PC-9 (cell line): Measurements from ENCODE around the gene ZNF486. TPM values are rescaled to one million over a fixed set of nuclear protein-coding genes. Genes with fewer than 3 reads are reported as not detected.
"Not testable (repeated sequence)": the region's sequence is repeated elsewhere in the genome, so short reads cannot be mapped to it uniquely, and the experiment has no call there.

Experiments
- BruUV-seq: library from RNA; stranded (reverse); fragments of 400-500 nt; replicated peaks from 2 replicates; lab custom pipeline; 2021; lab: Mats Ljungman, UMichigan
- CTCF ChIA-PET: fragments of 300-600 bp; sonication (Branson Sonifier 250); formaldehyde crosslinking; loops from one replicate; lab custom pipeline; 2022; ENCODE audit warnings: antibody characterized with exemption; lab: Charles Lee
- POLR2A ChIA-PET: fragments of 300-600 bp; sonication (Branson Sonifier 250); formaldehyde crosslinking; loops from one replicate; lab custom pipeline; 2022; ENCODE audit warnings: antibody characterized with exemption; ENCODE audit not compliant: unreplicated experiment; lab: Charles Lee
- DNase-seq, 2 experiments: peaks; one replicate each; pipeline versions ENCODE4 v3.0.0 to v3.0.0-alpha.2; 2015 to 2022; ENCODE audit warnings: mixed read lengths in 1 of 2
- H2AFZ ChIP-seq: fragments of 200-600 bp; sonication (generic); 2 replicates; pipeline ENCODE4 v1.8.1; 2017; ENCODE audit warnings: antibody characterized with exemption
- H3F3A ChIP-seq: fragments of 200-600 bp; sonication (generic); 2 replicates; pipeline ENCODE4 v1.8.1; 2017; ENCODE audit warnings: antibody characterized with exemption, mild to moderate bottlenecking, low read depth; ENCODE audit not compliant: insufficient read depth
- H3K27ac ChIP-seq: fragments of 200-600 bp; sonication (generic); 2 replicates; pipeline ENCODE4 v1.6.1; 2016; ENCODE audit warnings: mixed run types
- H3K27me3 ChIP-seq: fragments of 200-600 bp; sonication (generic); 2 replicates; pipeline ENCODE4 v1.6.1; 2016; ENCODE audit warnings: low read depth, mixed run types; ENCODE audit not compliant: insufficient read depth
- H3K36me3 ChIP-seq: fragments of 200-600 bp; sonication (generic); 2 replicates; pipeline ENCODE4 v1.6.1; 2016; ENCODE audit warnings: low read depth, mixed run types
- H3K4me1 ChIP-seq: fragments of 200-600 bp; sonication (generic); replicated peaks from 2 replicates; pipeline ENCODE4 v1.6.1; 2016; ENCODE audit warnings: mixed run types; ENCODE audit not compliant: insufficient read depth
- H3K4me2 ChIP-seq: fragments of 200-600 bp; sonication (generic); 2 replicates; pipeline ENCODE4 v1.6.1; 2017; ENCODE audit warnings: mixed run types
- H3K4me3 ChIP-seq: fragments of 200-600 bp; sonication (generic); 2 replicates; pipeline ENCODE4 v1.6.1; 2016; ENCODE audit warnings: mixed run types
- H3K79me2 ChIP-seq: fragments of 200-600 bp; sonication (generic); 2 replicates; pipeline ENCODE4 v1.6.1; 2017; ENCODE audit warnings: low read depth, mixed run types
- H3K9me2 ChIP-seq: fragments of 200-600 bp; sonication (generic); 2 replicates; pipeline ENCODE4 v1.8.1; 2017; ENCODE audit warnings: mild to moderate bottlenecking; ENCODE audit not compliant: insufficient read depth
- H3K9me3 ChIP-seq: fragments of 200-600 bp; sonication (generic); 2 replicates; pipeline ENCODE4 v1.8.1; 2016; ENCODE audit warnings: low read depth; ENCODE audit not compliant: insufficient read depth
- H4K20me1 ChIP-seq: fragments of 200-600 bp; sonication (generic); 2 replicates; pipeline ENCODE4 v1.8.1; 2017; ENCODE audit not compliant: insufficient read depth
- EZH2 ChIP-seq: fragments of 200-600 bp; sonication (generic); IDR thresholded peaks from 2 replicates; pipeline ENCODE4 v1.8.0; 2017; ENCODE audit warnings: antibody characterized with exemption, low read depth
- intact Hi-C: fragments of 100-400 bp; cut with micrococcal nuclease; formaldehyde crosslinking; loops from one replicate; pipeline ENCODE4 v1.10.0; 2022; ENCODE audit not compliant: unreplicated experiment
- total RNA-seq: library from RNA; stranded (reverse); gene quantifications from 2 replicates; pipeline ENCODE4 v1.2.3, GENCODE V29; 2021
- TF ChIP-seq, protein P1 (sequence below): fragments of 200-600 bp; sonication (generic); conservative IDR thresholded peaks from 2 replicates; pipeline ENCODE4 v1.6.1; 2017; ENCODE audit warnings: mixed run types, antibody characterized with exemption, mild to moderate bottlenecking, moderate library complexity

Gene ZNF486
- total RNA-seq, 1 experiment from 2014 or later = 4.8 TPM

GRCh38 chr19:20167651-20168122 is 673 bp downstream of the ZNF486 start:
- Histone ChIP-seq H3K27ac (no peak overlapping the region), H3F3A (no peaks in the 10 kb centered on the region), H3K79me2 (peaks cover 13% of the 10 kb centered on the region; the same call in 1 of the 2 replicates), H3K4me2 (peak overlapping the region; percentile 79), H4K20me1 (no peaks in the 10 kb centered on the region), H3K4me3 (peak overlapping the region; percentile 84), H2AFZ (peak overlapping the region; percentile 91), H3K4me1 (no peaks in the 10 kb centered on the region; the same call in 1 of the 2 replicates), H3K9me3 (peaks cover 18% of the 10 kb centered on the region; the same call in 1 of the 2 replicates), H3K36me3 (peaks cover 22% of the 10 kb centered on the region), H3K27me3 (no peaks in the 10 kb centered on the region), H3K9me2 (no peaks in the 10 kb centered on the region)
- ChIA-PET CTCF (no interaction called here), POLR2A (interaction anchor here (0.5 kb wide), 1 partner anchor 1413 kb away, joined by 3 read pairs; no protein-coding TSS in a partner anchor)
- no TSS peak for BruUV-seq
- TF ChIP-seq, protein P1, sequence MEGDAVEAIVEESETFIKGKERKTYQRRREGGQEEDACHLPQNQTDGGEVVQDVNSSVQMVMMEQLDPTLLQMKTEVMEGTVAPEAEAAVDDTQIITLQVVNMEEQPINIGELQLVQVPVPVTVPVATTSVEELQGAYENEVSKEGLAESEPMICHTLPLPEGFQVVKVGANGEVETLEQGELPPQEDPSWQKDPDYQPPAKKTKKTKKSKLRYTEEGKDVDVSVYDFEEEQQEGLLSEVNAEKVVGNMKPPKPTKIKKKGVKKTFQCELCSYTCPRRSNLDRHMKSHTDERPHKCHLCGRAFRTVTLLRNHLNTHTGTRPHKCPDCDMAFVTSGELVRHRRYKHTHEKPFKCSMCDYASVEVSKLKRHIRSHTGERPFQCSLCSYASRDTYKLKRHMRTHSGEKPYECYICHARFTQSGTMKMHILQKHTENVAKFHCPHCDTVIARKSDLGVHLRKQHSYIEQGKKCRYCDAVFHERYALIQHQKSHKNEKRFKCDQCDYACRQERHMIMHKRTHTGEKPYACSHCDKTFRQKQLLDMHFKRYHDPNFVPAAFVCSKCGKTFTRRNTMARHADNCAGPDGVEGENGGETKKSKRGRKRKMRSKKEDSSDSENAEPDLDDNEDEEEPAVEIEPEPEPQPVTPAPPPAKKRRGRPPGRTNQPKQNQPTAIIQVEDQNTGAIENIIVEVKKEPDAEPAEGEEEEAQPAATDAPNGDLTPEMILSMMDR = no peak
- no peak for TF ChIP-seq EZH2
- intact Hi-C loops = no loop called here
- no peak for DNase-seq

- TF ChIP-seq, protein P1 = no peak
- TF ChIP-seq EZH2 = no peak
- DNase-seq = no peak
- Histone ChIP-seq H3K9me3 (peaks cover 20% of the 10 kb centered on the region; the same call in 1 of the 2 replicates), H4K20me1 (no peaks in the 10 kb centered on the region), H3K4me2 (no peak overlapping the region), H3K27ac (no peak overlapping the region), H3F3A (no peaks in the 10 kb centered on the region), H3K79me2 (peaks cover 13% of the 10 kb centered on the region), H3K36me3 (peaks cover 35% of the 10 kb centered on the region), H2AFZ (no peak overlapping the region), H3K9me2 (no peaks in the 10 kb centered on the region), H3K4me1 (no peaks in the 10 kb centered on the region; the same call in 1 of the 2 replicates), H3K27me3 (no peaks in the 10 kb centered on the region), H3K4me3 (no peak overlapping the region)
- ChIA-PET POLR2A (interaction anchor here (0.6 kb wide), 1 partner anchor 337 kb away, joined by 4 read pairs; no protein-coding TSS in a partner anchor), CTCF (no interaction called here)
- intact Hi-C loops = no loop called here
- BruUV-seq = no TSS peak
Measured at GRCh38 chr19:20171285-20171684, 4.3 kb downstream of the ZNF486 start.

DNA sequence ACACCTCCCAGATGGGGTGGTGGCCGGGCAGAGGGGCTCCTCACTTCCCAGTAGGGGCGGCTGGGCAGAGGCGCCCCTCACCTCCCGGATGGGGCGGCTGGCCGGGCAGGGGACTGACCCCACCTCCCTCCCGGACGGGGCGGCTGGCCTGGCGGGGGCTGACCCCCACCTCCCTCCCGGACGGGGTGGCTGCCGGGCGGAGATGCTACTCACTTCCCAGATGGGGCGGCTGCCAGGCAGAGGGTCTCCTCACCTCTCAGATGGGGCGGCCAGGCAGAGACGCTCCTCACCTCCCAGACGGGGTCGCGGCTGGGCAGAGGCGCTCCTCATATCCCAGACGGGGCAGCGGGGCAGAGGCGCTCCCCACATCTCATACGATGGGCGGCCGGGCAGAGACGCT is 8.8 kb downstream of the ZNF486 start:
- POLR2A ChIA-PET, H3K4me1 ChIP-seq, H3K9me3 ChIP-seq, intact Hi-C loops, H3K4me3 ChIP-seq, H3K27ac ChIP-seq, H3K27me3 ChIP-seq, CTCF ChIA-PET, H3K4me2 ChIP-seq, H3F3A ChIP-seq, H2AFZ ChIP-seq, H3K79me2 ChIP-seq, BruUV-seq, H3K9me2 ChIP-seq, DNase-seq, H4K20me1 ChIP-seq: not testable (repeated sequence)
- peaks cover 29% of the 10 kb centered on the region for H3K36me3 ChIP-seq

DNA sequence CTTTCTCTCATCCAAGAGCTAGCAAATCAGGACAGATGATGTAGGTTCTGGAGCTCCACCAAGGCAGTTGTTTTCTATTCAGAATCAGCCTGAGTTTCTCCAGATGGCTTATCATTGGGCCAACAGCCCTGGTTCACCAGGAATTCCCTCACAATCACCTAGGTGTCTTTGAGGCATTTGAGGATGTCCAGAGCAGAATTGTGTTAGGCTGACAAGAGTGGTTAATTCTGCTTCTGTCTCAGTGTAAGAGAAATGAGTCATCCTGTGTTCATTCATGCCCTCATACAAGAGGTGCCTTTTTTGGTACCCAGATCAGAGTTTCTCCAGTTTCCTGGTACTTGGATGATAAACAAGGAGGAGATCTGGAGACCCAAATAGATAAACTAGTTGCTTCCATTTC is 12.9 kb downstream of the ZNF486 start:
- H3K9me3 ChIP-seq, BruUV-seq, H3K4me1 ChIP-seq, H3F3A ChIP-seq, intact Hi-C loops, H3K4me2 ChIP-seq, POLR2A ChIA-PET, H3K36me3 ChIP-seq, H3K27me3 ChIP-seq, H3K27ac ChIP-seq, DNase-seq, H3K9me2 ChIP-seq, CTCF ChIA-PET, H3K4me3 ChIP-seq, H2AFZ ChIP-seq, H4K20me1 ChIP-seq, H3K79me2 ChIP-seq: not testable (repeated sequence)
